Measurements from ENCODE around the gene NBDY. TPM values are rescaled to one million over a fixed set of nuclear protein-coding genes. Genes with fewer than 3 reads are reported as not detected.
A peak's percentile ranks its signal among the peaks of the same experiment; 100 is the strongest.
"Not testable (repeated sequence)": the region's sequence is repeated elsewhere in the genome, so short reads cannot be mapped to it uniquely, and the experiment has no call there.

Gene NBDY
- total RNA-seq, 1 experiment from 2014 or later, result 19.0 TPM

DNA sequence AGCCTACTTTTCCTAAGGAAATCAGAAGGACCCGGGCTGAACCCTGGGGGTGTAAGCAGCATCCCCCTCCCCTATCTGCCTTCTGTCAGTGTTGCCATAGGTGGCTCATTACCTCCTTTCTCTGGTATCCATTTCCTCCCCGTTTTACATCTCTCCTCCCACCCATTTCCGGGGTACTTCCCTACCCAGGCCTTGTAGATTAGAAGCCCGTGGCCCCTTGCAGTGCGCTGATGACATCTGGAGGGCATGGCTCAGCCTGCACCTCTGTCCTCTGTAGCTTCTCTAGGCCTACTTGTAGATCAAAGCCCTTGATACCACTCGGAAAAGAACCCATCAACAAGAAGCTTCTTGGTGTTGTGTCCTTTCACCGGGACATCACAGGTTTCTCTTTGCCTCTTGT lies 71.8 kb downstream of the NBDY start:
- no peak for DNase-seq (ENCODE audit: low spot score)

DNA sequence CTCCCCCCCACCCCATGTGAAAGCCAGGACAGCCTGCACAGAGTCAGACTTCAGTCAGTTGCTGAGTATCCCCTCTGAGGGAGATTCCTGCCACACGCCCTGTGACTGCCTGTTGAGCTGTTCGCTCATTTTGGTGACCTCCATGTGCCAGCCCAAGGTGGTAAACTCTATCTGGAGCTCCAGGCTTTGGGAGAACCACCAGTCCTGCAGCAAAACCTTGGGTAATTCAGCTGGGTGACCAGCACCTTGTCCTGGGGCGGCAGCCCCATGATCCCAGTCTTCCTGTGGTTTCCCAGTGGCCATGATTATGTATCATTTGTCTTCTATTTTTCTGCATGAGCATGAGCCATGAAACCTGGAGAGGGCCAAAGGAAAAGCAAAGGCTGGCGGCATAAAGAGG lies 73.4 kb downstream of the NBDY start:
- DNase-seq (ENCODE audit: low spot score), result no peak

DNA sequence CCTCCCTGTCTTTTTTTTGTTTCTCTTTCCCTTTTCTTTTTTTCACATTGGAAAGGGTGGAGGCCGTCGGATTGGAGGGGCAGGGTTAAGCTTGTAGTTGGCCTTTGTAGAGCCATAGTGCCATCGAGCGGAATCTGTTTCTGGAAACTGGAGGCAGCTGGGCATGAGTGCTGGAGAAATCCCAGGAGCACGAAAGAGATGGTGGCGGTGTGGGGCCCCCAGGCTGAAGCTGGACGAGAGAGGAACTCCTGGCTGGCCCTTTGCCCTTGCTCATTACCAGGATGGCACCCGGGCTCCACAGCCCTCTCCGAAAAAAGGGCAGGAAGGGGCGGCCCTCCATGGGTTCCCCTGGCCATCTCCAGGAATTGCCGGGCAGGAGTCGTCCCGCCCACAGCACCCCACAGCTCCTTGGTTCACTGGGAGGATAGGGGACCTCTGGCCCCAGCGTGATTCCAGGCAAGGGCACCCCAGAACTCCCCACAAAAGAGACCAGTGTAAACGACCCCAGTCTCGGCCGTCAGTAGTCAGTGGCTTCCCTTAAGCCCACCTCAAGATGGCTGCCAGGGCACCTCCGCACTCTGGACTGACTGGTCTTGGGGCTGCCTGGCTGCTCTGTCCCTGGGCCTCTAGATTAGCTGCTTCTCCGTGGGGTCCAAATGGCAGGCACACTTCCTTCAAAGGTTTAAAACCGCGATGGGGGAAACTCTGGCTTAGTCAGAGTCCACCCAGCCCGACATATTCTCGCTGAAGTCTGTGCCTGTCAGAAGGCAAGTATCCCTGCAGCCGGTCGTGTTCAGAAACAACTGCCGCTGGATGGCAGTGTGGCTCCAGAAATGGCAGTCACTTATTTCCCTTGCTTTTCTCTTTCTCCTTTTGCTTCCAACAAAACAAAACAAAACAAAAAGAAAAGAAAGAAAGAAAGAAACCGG lies 74.1 kb downstream of the NBDY start:
- DNase-seq (ENCODE audit: low spot score), result no peak

DNA sequence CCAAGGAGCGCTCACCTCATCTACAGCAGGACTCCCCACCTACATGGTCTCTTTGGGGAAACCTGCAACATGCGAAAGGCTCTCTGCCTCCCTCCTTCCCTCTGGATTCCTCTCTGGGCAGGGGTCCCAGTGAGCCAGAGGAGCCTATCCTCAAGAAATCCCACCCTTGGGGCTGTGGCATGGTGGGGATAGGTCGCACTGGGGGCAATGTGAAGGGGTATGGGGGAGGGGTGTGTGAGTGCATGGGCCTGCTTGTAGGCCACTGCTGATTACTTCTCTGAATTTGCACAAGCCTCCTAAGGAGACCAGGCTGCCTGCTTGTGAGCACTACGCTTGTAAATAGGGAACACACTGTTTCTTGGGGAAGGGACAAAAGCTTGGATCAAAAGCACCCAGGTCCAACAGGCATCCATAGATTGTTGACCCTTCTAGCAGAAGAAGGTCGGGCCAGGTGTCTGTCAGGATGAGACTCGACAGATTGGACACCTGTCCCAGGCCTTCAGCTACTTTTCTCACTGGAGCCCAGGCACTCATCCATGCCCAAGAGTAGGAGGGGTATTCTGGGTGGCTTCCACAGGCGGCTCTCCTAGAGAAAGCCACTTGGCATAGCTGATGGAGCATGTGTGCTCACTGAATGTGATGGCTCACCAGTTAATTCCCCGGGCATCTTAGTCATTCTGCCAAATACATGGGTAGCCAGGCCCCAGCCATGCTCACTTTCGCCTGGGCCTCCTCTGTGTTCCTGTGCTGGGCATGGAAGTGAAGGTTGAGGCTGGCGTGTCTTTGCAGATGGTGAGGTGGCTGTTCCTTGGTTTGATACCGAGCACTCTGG lies 75.0 kb downstream of the NBDY start:
- DNase-seq (ENCODE audit: low spot score), result no peak

DNA sequence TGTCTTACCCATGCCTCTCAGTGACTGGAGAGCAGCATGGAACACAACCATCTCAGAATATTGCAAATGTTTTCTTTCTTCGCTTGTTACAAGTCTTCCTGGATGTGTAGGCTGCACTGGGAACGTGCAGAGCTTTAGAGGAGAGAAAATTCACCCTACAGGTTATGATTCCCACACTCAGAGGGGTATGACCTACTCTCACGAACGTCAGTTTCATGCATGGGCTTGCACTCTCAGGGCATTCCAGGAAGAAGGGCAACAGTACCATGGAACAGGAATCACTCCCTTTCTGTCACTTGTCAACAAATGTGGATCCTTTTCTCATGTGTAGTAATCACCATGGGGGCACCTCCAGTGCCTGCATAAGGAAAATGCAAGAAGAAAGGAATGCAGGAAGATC lies 75.8 kb downstream of the NBDY start:
- DNase-seq (ENCODE audit: low spot score), result no peak

DNA sequence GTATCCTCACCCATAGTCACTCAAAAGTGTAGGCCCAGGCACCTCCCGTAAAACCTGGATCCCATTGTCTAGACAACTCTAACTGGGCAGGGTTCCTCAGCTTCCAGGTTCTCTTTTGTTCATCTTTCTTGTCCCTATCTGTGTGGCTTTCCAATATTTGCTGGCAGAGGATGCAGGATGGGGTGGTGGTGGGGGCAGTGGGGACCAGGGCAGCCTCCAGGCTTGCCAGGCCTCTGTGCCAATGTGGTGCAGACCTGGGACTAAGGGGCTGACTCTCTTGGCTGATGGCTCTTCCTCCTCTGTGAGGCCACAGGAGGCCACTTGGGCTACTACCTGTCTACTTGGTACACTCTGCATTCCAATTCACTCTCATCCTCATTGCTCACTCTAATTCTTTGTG lies 76.4 kb downstream of the NBDY start:
- DNase-seq (ENCODE audit: low spot score), result no peak

DNA sequence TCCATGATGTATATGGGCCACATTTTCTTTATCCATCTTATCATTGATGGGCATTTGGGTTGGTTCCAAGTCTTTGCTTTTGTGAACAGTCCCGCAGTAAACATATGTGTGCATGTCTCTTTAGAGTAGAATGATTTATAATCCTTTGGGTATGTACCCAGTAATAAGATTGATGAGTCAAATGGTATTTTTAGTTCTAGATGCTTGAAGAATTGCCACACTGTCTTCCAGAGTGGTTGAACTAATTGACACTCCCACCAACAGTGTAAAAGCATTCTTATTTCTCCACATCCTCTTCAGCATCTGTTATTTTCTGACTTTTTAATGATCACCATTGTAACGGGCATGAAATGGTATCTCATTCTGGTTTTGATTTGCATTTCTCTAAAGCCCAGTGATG lies 77.1 kb downstream of the NBDY start:
- DNase-seq (ENCODE audit: low spot score), result not testable (repeated sequence)

DNA sequence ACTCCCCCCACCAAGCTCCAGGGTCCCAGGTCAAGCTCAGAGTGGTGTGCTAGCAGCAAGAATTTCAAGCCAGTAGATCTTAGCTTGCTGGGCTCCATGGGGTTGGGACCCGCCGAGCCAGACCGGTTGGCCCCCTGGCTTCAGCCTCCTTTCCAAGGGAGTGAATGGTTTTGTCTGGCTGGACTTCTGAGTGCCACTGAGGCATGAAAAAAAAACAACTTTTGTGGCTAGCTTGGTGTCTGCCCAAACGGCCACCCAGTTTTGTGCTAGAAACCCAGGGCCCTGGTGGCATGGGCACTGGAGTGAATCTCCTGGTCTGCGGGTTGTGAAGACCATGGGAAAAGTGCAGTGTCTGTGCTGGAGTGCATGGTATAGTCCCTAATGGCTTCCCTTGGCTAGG lies 82.6 kb downstream of the NBDY start:
- no peak for DNase-seq (ENCODE audit: low spot score)

DNA sequence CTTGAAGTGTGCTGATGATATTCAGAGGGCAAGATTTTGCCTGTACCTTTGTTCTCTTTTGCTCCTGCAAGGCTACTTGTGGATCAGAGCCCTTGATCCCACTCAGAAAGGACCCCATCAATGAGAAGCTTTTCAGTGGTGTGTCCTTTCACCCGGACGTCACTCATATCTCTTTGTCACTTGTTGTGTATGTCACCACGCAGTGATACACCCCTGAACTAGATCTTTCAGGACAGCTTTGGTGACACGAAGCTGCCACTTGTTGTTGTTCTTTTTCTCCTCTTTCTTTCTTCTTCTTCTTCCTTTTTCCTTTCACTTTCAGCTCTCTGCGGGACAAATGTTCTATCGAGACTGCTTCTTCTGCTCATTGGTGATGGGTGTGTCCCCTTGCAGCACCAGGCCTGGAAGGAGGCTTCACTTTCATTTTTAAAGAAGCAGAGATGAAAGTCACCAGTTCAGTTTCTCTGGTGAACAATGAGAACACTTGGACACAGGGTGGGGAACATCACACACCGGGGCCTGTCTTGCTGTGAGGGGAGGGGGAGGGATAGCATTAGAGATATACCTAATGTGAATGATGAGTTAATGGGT lies 83.6 kb downstream of the NBDY start:
- DNase-seq (ENCODE audit: low spot score), result no peak

DNA sequence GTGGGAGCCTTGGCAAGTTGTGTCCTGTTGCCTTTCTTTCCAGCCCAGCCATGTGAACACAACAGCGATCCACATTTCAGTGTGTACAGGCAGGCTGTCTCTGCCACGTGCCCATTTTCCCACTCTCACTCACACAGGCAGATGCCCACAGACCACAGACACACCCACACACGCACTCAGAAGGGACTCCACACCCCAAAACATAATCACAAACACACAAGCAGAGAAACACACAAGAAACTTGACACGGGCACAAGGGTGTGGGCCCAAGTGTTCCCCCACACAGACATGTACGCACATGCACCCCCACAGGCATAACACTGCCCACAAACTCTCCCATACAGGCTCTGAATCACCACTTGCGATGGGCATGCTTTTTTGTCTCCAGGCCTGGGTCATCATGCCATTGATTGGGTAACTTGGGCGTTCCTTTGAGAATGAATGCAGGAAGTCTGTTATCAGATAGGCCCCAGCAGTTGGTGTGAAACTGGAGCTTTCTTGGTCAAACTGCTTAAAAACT lies 84.3 kb downstream of the NBDY start:
- DNase-seq (ENCODE audit: low spot score), result peak; percentile 78

DNA sequence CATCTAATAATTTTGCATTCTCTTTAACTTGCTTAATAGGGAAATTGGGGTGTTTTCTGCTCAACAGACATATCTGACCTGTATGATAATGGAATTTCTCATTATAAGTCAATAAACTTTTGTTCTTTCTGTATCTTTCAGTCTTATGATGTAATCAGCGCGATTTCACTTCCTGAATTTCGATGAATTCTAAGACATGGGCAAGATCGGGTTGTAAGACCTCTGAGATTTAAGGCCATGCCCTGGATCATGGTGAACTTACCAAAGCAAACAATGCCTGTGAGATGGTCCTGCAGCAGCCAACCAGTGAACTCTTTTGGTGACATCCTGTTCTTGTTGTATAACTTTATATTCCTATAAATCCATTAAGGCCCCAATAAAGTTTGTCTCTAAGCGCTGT lies 88.1 kb downstream of the NBDY start:
- no peak for DNase-seq (ENCODE audit: low spot score)

DNA sequence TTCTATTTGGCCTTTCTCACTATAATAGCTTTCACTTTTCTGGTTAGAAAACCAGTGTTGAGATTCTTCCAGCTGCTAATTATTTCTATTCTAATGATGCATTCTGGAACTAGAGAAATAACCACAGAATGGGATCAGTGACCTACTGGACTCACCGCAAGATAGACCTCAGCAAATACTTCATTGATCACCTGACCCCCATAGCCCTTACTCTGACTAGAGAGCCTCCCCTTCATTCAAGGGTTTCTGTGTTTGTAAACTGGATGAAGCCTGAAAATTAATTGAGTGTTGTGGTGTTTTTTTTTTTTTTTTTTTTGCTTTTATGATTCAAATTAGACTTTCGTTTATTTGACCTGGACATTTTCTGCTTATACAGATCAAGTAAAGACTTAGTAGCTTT lies 97.0 kb downstream of the NBDY start:
- DNase-seq (ENCODE audit: low spot score), result no peak

DNA sequence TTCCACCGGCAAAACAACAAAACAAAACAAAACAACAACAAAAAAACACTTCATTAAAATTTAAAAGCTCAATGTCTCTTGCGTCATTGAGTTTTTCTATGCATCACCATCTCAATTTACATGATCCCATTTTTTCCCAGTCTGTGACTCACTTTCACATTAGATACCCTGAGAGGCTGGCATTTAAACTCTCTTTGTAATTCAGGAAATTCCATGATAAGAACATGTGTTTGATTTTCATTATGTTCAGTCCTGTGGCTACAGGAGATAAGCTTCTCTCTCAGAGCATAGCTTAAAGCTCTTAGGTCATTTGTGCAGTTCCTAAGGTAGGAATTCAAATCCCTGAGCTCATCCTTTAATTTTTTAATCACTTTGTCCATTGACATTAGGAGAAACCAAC lies 104.6 kb downstream of the NBDY start:
- DNase-seq (ENCODE audit: low spot score), result no peak

DNA sequence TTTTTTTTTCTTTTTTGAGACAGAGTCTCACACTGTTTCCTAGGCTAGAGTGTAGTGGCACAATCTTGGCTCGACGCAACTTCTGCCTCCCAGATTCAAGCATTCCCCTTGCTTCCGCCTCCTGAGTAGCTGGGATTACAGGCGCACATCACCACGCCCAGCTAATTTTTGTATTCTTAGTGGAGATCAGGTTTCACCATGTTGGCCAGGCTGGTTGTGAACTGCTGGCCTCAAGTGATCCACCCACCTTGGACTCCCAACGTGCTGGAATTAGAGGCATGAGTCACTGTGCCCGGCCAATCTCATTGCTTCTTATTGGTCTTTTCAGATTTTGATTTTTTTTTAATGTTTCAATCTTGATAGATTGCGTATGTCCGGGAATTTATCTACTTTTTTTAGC lies 124.4 kb downstream of the NBDY start:
- DNase-seq (ENCODE audit: low spot score), result peak; percentile 62

DNA sequence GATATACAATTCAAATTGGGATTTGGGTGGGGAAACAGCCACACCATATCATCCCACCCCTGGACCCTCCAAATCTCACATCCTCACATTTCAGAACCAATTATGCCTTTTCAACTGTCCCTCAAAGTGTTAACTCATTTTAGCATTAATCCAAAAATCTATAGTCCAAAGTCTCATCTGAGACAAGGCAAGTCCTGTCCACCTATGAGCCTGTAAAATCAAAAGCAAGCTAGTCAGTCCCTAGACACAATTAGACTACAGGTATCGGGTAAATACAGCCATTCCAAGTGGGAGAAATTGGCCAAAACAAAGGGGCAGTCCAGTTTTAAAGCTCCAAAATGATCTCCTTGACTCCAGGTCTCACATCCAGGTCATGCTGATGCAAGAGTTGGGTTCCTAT lies 128.0 kb downstream of the NBDY start:
- DNase-seq (ENCODE audit: low spot score), result no peak

DNA sequence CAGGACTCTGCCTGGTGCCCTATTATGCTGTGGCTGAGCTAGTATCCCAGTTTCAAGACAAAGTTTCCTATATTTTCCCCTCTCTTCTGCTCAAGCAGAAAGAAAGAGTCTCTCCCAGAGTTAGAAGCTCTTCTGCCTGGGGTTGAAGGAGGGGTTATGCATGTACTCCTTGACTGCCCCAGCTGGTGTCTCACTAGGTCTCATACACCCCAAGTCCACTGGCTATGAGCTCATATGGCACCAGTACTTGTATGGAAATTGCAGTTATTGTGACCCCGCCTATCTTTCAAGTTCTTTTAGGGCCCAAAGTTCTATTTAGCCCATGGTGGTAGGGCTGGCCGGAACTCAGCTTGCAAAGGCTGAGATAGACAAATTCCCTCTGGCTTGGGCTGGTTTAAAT lies 131.8 kb downstream of the NBDY start:
- no peak for DNase-seq (ENCODE audit: low spot score)

Other genes with a start within 250 kb of the NBDY start
- 6.2 and 12.4 TPM in 2 replicates for gene UBQLN2, start 165.6 kb upstream of the NBDY start, total RNA-seq (2014; rRNA removed; shearing (Covaris generic))